ENCODE data around the gene PPP1R37. TPM values are rescaled to one million over a fixed set of nuclear protein-coding genes. Genes with fewer than 3 reads are reported as not detected.

PPP1R37 gene
- total and polyA plus RNA-seq, 2 of the 13 experiments (the other 11 are each of a cell fraction or from before 2014, with no cell fraction given), result 9.0 to 14.3 TPM

DNA sequence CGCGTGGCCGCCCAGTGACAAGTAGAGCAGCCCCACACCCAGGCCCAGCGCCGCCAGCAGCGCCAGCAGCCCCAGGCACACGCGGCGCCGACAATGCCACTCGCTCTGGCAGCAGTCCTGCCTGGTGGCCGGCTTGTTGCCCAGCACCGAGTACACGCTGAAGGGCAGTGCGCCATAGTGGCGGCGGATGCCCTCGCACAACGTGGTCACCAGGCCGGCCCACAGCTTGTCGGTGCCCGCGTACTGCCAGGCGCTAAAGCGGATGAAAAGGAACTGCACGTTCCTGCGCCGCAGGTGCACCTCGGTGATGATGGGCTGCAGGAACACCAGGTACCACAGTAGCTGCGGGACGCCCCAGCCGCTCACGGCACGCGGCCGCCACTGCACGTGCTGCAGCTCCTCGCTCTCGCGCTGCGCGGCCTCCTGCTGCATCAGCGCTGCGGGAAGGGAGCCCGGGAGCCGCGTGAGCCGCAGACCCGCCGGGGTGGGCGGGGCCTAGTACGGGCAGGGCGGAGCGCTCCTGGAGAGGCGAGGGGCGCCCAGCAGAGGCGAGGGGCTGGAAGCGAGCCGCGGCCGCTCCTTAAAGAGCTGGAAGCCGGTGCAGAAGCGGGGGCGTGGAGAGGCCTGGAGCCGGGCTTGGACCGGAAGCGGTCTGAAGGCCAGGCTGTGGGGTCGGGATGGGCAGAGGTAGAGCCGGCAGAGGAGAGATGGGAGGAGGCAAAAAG, 60.5 kb downstream of the PPP1R37 start (continued):
- TF ChIP-seq, protein P1, sequence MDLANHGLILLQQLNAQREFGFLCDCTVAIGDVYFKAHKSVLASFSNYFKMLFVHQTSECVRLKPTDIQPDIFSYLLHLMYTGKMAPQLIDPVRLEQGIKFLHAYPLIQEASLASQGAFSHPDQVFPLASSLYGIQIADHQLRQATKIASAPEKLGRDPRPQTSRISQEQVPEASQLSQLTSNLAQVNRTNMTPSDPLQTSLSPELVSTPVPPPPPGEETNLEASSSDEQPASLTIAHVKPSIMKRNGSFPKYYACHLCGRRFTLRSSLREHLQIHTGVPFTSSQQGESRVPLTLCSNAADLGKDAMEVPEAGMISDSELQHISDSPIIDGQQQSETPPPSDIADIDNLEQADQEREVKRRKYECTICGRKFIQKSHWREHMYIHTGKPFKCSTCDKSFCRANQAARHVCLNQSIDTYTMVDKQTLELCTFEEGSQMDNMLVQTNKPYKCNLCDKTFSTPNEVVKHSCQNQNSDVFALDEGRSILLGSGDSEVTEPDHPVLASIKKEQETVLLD (CRISPR knock-in tag; IDR thresholded peaks at IDR 0.05; ENCODE audit: low read depth), result 0 out of 2 replicates have a peak, but pooled peaks have one; percentile 40
- TF ChIP-seq, protein P2, sequence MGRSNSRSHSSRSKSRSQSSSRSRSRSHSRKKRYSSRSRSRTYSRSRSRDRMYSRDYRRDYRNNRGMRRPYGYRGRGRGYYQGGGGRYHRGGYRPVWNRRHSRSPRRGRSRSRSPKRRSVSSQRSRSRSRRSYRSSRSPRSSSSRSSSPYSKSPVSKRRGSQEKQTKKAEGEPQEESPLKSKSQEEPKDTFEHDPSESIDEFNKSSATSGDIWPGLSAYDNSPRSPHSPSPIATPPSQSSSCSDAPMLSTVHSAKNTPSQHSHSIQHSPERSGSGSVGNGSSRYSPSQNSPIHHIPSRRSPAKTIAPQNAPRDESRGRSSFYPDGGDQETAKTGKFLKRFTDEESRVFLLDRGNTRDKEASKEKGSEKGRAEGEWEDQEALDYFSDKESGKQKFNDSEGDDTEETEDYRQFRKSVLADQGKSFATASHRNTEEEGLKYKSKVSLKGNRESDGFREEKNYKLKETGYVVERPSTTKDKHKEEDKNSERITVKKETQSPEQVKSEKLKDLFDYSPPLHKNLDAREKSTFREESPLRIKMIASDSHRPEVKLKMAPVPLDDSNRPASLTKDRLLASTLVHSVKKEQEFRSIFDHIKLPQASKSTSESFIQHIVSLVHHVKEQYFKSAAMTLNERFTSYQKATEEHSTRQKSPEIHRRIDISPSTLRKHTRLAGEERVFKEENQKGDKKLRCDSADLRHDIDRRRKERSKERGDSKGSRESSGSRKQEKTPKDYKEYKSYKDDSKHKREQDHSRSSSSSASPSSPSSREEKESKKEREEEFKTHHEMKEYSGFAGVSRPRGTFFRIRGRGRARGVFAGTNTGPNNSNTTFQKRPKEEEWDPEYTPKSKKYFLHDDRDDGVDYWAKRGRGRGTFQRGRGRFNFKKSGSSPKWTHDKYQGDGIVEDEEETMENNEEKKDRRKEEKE (IDR thresholded peaks at IDR 0.05), result no peak
- TF ChIP-seq ZNF441 (CRISPR knock-in tag; IDR thresholded peaks at IDR 0.05; ENCODE audit: borderline replicate concordance) (no peak), ATF5 (CRISPR knock-in tag; IDR thresholded peaks at IDR 0.05; ENCODE audit: low read depth) (no peak), ZNF446 (CRISPR knock-in tag; IDR thresholded peaks at IDR 0.05) (no peak), ZIK1 (CRISPR knock-in tag; IDR thresholded peaks at IDR 0.05; ENCODE audit: borderline replicate concordance, low read depth) (no peak), KLF11 (CRISPR knock-in tag; IDR thresholded peaks at IDR 0.05) (no peak), ZNF501 (CRISPR knock-in tag; IDR thresholded peaks at IDR 0.05) (peak; percentile 19; the same call in 1 of the 2 replicates), BATF2 (CRISPR knock-in tag; IDR thresholded peaks at IDR 0.05) (0 out of 2 replicates have a peak, but pooled peaks have one; percentile 40), ESRRA (CRISPR knock-in tag; IDR thresholded peaks at IDR 0.05; ENCODE audit: low read depth) (no peak), MIXL1 (CRISPR knock-in tag; IDR thresholded peaks at IDR 0.05) (no peak), KLF13 (CRISPR knock-in tag; IDR thresholded peaks at IDR 0.05) (no peak), SNAI1 (CRISPR knock-in tag; IDR thresholded peaks at IDR 0.05; ENCODE audit: borderline replicate concordance) (no peak), ZFP62 (CRISPR knock-in tag; IDR thresholded peaks at IDR 0.05) (no peak), NCOR1 (IDR thresholded peaks at IDR 0.05; ENCODE audit: borderline replicate concordance, low read length) (no peak), BCL6 (CRISPR knock-in tag; IDR thresholded peaks at IDR 0.05) (no peak), ZNF746 (CRISPR knock-in tag; IDR thresholded peaks at IDR 0.05) (no peak), ZNF768 (CRISPR knock-in tag; IDR thresholded peaks at IDR 0.05) (no peak), BHLHE40 (IDR thresholded peaks at IDR 0.05; ENCODE audit: low read length) (peak; percentile 76), CREB1 (IDR thresholded peaks at IDR 0.05) (no peak), CREB1 (CRISPR knock-in tag; IDR thresholded peaks at IDR 0.05) (no peak), ETV6 (CRISPR knock-in tag; conservative IDR thresholded peaks at IDR 0.05) (no peak)
- TF ChIP-seq, protein P3, sequence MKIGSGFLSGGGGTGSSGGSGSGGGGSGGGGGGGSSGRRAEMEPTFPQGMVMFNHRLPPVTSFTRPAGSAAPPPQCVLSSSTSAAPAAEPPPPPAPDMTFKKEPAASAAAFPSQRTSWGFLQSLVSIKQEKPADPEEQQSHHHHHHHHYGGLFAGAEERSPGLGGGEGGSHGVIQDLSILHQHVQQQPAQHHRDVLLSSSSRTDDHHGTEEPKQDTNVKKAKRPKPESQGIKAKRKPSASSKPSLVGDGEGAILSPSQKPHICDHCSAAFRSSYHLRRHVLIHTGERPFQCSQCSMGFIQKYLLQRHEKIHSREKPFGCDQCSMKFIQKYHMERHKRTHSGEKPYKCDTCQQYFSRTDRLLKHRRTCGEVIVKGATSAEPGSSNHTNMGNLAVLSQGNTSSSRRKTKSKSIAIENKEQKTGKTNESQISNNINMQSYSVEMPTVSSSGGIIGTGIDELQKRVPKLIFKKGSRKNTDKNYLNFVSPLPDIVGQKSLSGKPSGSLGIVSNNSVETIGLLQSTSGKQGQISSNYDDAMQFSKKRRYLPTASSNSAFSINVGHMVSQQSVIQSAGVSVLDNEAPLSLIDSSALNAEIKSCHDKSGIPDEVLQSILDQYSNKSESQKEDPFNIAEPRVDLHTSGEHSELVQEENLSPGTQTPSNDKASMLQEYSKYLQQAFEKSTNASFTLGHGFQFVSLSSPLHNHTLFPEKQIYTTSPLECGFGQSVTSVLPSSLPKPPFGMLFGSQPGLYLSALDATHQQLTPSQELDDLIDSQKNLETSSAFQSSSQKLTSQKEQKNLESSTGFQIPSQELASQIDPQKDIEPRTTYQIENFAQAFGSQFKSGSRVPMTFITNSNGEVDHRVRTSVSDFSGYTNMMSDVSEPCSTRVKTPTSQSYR (CRISPR knock-in tag; IDR thresholded peaks at IDR 0.05; ENCODE audit: borderline replicate concordance), result no peak

Data from HepG2 (cell line).